HCT116 (cell line): Measurements from ENCODE around the gene RHBDD2. TPM values are rescaled to one million over a fixed set of nuclear protein-coding genes. Genes with fewer than 3 reads are reported as not detected.

ENCODE experiments used
- ATAC-seq: fragments of 200-7000 bp; cut with Tn5 transposase; 2 replicates; pipeline ENCODE4 v1.9.1; 2020; ENCODE audit warnings: mild to moderate bottlenecking, moderate library complexity
- BruUV-seq: library from RNA; stranded (reverse); fragments of 400-500 nt; replicated peaks from 2 replicates; lab custom pipeline; 2021; lab: Mats Ljungman, UMichigan
- CTCF ChIA-PET: fragments of 300-600 bp; sonication (Branson Sonifier 250); formaldehyde crosslinking; loops from one replicate; lab custom pipeline; 2021; ENCODE audit warnings: antibody characterized with exemption; lab: Charles Lee
- POLR2A ChIA-PET: fragments of 300-600, 350-600 bp; sonication (Branson Sonifier 250); formaldehyde crosslinking; loops from one replicate; lab custom pipeline; 2021; ENCODE audit warnings: antibody characterized with exemption; lab: Charles Lee
- RAD21 ChIA-PET, 2 experiments: fragments of 300-600 bp; sonication (Branson Sonifier 250); formaldehyde crosslinking; loops; one replicate each; lab custom pipeline; 2023; ENCODE audit warnings: low total read pairs in 2 of 2; ENCODE audit not compliant: uncharacterized antibody in 2 of 2, unreplicated experiment in 2 of 2, low non-redundant PET in 1 of 2; lab: Charles Lee
- DNase-seq: peaks from one replicate; pipeline ENCODE4 v3.0.0-alpha.2; 2010; ENCODE audit warnings: low read depth, low spot score
- H2AFZ ChIP-seq: fragments of 200-600 bp; shearing (Covaris generic), sonication (generic); 2 replicates; pipeline ENCODE4 v1.6.1; 2017; ENCODE audit warnings: low read depth, mixed run types, mixed read lengths, antibody characterized with exemption, low read length; ENCODE audit not compliant: poor library complexity, severe bottlenecking
- H3K27ac ChIP-seq: 2 replicates; pipeline ENCODE4 v1.5.1; 2012; ENCODE audit warnings: low read depth, low read length
- H3K27me3 ChIP-seq: fragments of 200-600 bp; sonication (generic); 2 replicates; pipeline ENCODE4 v1.6.1; 2016; ENCODE audit warnings: mixed run types, low read length, mixed read lengths; ENCODE audit not compliant: insufficient read depth
- H3K36me3 ChIP-seq, 2 experiments: fragments of 200-500 bp in 1 of 2; fragments of 200-600 bp in 1 of 2; sonication (Bioruptor generic) in 1 of 2; sonication (generic) in 1 of 2; 2 replicates each; pipeline versions ENCODE4 v1.5.1 to v1.6.1; 2014 to 2016; ENCODE audit warnings: low read length in 2 of 2, inconsistent platforms in 1 of 2, mixed read lengths in 1 of 2, mixed run types in 1 of 2; ENCODE audit not compliant: insufficient read depth in 2 of 2, control insufficient read depth in 1 of 2
- H3K4me1 ChIP-seq, 2 experiments: fragments of 200-600 bp in 1 of 2; sonication (generic) in 1 of 2; 2 replicates each; pipeline versions ENCODE4 v1.5.1 to v1.6.1; 2012 to 2017; ENCODE audit warnings: low read length in 2 of 2, inconsistent platforms in 1 of 2, mild to moderate bottlenecking in 1 of 2, mixed read lengths in 1 of 2, mixed run types in 1 of 2, moderate library complexity in 1 of 2; ENCODE audit not compliant: insufficient read depth in 2 of 2, control insufficient read depth in 1 of 2
- H3K4me2 ChIP-seq: fragments of 200-600 bp; sonication (generic); 2 replicates; pipeline ENCODE4 v1.6.1; 2017; ENCODE audit warnings: mixed run types, low read length, mixed read lengths
- H3K4me3 ChIP-seq, 2 experiments: fragments of 200-600 bp in 1 of 2; sonication (generic) in 1 of 2; replicated peaks in 1 of 2; 2 replicates each; pipeline ENCODE4 v1.5.1; 2011 to 2016; ENCODE audit warnings: low read length in 2 of 2, control low read depth in 1 of 2, low read depth in 1 of 2, mild to moderate bottlenecking in 1 of 2, mixed read lengths in 1 of 2, mixed run types in 1 of 2
- H3K79me2 ChIP-seq: fragments of 200-600 bp; sonication (generic); 2 replicates; pipeline ENCODE4 v1.6.1; 2017; ENCODE audit warnings: mild to moderate bottlenecking, mixed run types, low read length, moderate library complexity, mixed read lengths; ENCODE audit not compliant: insufficient read depth
- H3K9ac ChIP-seq: fragments of 200-600 bp; sonication (generic); 2 replicates; pipeline ENCODE4 v1.6.1; 2016; ENCODE audit warnings: low read length, mixed read lengths
- H3K9me2 ChIP-seq: fragments of 200-600 bp; sonication (generic), shearing (Covaris generic); 2 replicates; pipeline ENCODE4 v1.6.1; 2017; ENCODE audit warnings: mixed run types, mild to moderate bottlenecking, moderate library complexity; ENCODE audit not compliant: insufficient read depth
- H3K9me3 ChIP-seq, 2 experiments: fragments of 200-500 bp in 1 of 2; fragments of 200-600 bp in 1 of 2; sonication (Bioruptor generic) in 1 of 2; sonication (generic) in 1 of 2; 2 replicates each; pipeline ENCODE4 v1.6.1; 2014 to 2017; ENCODE audit warnings: low read length in 2 of 2, mixed read lengths in 2 of 2, inconsistent platforms in 1 of 2, low read depth in 1 of 2, mild to moderate bottlenecking in 1 of 2, mixed run types in 1 of 2, moderate library complexity in 1 of 2; ENCODE audit not compliant: control insufficient read depth in 1 of 2, insufficient read depth in 1 of 2
- H4K20me1 ChIP-seq: fragments of 200-600 bp; sonication (generic), shearing (Covaris generic); 2 replicates; pipeline ENCODE4 v1.6.1; 2017; ENCODE audit warnings: mixed run types, mild to moderate bottlenecking, moderate library complexity; ENCODE audit not compliant: insufficient read depth
- CEBPB ChIP-seq: IDR thresholded peaks from 2 replicates; pipeline ENCODE4 v1.6.1; 2012; ENCODE audit warnings: low read depth
- EGR1 ChIP-seq: IDR thresholded peaks from 2 replicates; pipeline ENCODE4 v1.6.1; 2012; ENCODE audit warnings: low read depth
- ELF1 ChIP-seq: IDR thresholded peaks from 2 replicates; pipeline ENCODE4 v1.6.1; 2012; ENCODE audit warnings: low read depth, borderline replicate concordance
- POLR2A ChIP-seq: IDR thresholded peaks from 2 replicates; pipeline ENCODE4 v1.7.0; 2011; ENCODE audit warnings: borderline replicate concordance; ENCODE audit not compliant: insufficient read depth, insufficient read length; ENCODE audit errors: extremely low read depth
- ZFX ChIP-seq: fragments of 450-650 bp; IDR thresholded peaks from 2 replicates; pipeline ENCODE4 v1.6.1; 2017
- ZNF274 ChIP-seq: fragments of 200-500 bp; sonication (Bioruptor generic); IDR thresholded peaks from 2 replicates; pipeline ENCODE4 v1.6.1; 2014; ENCODE audit warnings: mild to moderate bottlenecking, low read depth, low read length, inconsistent platforms
- intact Hi-C: fragments of 100-400 bp; cut with micrococcal nuclease; formaldehyde crosslinking; loops from 2 replicates; pipeline ENCODE4 v1.10.0; 2022
- total RNA-seq: library from RNA; stranded (reverse); gene quantifications from one replicate; pipeline ENCODE4 v1.2.1, GENCODE V29; 2021; ENCODE audit not compliant: unreplicated experiment
- TF ChIP-seq, protein P1 (sequence below), 3 experiments: fragments of 200-600 bp in 1 of 3; sonication (generic) in 1 of 3; IDR thresholded peaks in 2 of 3; conservative IDR thresholded peaks in 1 of 3; 2 replicates each; pipeline ENCODE4 v1.5.1; 2012 to 2017; ENCODE audit warnings: low read depth in 2 of 3, low read length in 2 of 3, antibody characterized with exemption in 1 of 3, borderline replicate concordance in 1 of 3, control low read depth in 1 of 3, mild to moderate bottlenecking in 1 of 3, mixed read lengths in 1 of 3, mixed run types in 1 of 3, moderate library complexity in 1 of 3; ENCODE audit not compliant: insufficient read depth in 1 of 3

The RHBDD2 gene
- total RNA-seq, 1 experiment from 2014 or later, result 42.9 TPM

DNA sequence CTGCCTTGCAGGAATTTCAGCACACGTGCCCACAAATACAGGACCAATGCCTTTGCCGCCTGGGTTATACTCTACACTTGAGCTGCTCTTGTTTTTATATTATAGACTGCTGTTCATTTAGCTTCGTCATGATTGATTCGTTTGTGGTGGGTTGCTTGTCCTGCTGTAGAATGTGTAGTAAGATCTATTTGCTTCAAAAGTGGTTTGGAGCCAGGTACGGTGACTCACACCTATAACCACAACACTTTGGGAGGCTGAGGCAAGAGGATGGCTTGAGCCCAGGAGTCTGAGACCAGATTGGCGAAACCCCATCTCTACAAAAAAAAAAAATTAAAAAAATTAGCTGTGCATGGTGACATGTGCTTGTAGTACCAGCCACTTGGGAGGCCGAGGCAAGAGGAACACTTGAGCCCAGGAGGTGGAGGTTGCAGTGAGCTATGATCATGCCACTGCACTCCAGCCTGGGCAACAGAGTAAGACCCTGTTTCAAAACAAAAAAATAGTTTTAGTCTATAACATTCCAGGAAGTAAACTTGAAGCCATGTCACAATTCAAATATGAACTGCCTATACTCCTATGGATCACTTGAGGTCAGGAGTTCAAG lies 9.0 kb upstream of the RHBDD2 start (continued):
- TF ChIP-seq, protein P1, sequence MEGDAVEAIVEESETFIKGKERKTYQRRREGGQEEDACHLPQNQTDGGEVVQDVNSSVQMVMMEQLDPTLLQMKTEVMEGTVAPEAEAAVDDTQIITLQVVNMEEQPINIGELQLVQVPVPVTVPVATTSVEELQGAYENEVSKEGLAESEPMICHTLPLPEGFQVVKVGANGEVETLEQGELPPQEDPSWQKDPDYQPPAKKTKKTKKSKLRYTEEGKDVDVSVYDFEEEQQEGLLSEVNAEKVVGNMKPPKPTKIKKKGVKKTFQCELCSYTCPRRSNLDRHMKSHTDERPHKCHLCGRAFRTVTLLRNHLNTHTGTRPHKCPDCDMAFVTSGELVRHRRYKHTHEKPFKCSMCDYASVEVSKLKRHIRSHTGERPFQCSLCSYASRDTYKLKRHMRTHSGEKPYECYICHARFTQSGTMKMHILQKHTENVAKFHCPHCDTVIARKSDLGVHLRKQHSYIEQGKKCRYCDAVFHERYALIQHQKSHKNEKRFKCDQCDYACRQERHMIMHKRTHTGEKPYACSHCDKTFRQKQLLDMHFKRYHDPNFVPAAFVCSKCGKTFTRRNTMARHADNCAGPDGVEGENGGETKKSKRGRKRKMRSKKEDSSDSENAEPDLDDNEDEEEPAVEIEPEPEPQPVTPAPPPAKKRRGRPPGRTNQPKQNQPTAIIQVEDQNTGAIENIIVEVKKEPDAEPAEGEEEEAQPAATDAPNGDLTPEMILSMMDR (IDR thresholded peaks at IDR 0.05 in 2 of 3, conservative IDR thresholded peaks at IDR 0.05 in 1 of 3; ENCODE audit: borderline replicate concordance in 1 of 3, insufficient read depth in 1 of 3, low read depth in 2 of 3, low read length in 2 of 3), result no peak
- TF ChIP-seq POLR2A, result no peak
- TF ChIP-seq ZNF274, result no peak
- TF ChIP-seq EGR1, result no peak

DNA sequence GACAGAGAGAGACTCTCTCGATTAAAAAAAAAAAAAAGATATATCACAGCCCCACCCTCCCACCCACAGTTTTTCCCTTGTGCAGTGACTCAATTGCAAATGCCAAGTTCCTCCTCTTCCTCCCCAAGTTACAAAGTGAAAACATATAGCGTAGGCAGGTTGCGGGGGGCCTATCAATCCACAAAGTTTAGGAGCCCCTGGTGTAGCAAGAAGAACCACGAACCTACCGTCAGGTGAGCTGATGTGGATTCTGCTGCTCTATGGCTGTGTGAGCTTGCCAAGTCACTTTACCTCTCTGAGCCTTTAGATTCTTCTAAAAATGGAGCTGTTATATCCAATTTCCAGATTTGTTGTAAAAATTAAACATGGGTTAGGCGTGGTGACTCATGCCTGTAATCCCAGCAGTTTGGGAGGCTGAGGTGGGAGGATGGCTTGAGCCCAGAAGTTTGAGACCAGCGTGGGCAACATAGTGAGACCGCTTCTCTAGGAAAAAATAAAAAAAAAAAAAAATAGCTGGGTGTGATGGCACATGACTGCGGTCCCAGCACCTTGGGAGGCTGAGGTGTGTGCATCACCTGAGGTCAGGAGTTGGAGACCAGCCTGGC lies 8.2 kb upstream of the RHBDD2 start:
- H3K79me2 ChIP-seq, result no peaks in the 10 kb centered on the region
- H3K9me2 ChIP-seq, result no peaks in the 10 kb centered on the region
- H3K4me2 ChIP-seq, result no peak overlapping the region
- no peaks in the 10 kb centered on the region for H3K36me3 ChIP-seq
- no peaks in the 10 kb centered on the region for H4K20me1 ChIP-seq
- no peak overlapping the region for H3K4me3 ChIP-seq
- POLR2A ChIA-PET, result interaction anchor here (0.6 to 1.9 kb wide), 2 partner anchors 46 to 189 kb away, joined by 3 to 4 read pairs; no protein-coding TSS in a partner anchor
- TF ChIP-seq, protein P1 (IDR thresholded peaks at IDR 0.05 in 2 of 3, conservative IDR thresholded peaks at IDR 0.05 in 1 of 3; ENCODE audit: borderline replicate concordance in 1 of 3, insufficient read depth in 1 of 3, low read depth in 2 of 3, low read length in 2 of 3), result no peak
- no peak for TF ChIP-seq CEBPB
- no peak for TF ChIP-seq ZFX
- no peak for TF ChIP-seq ELF1
- TF ChIP-seq, all 23 proteins: peak for 0
- peaks cover 0 to 17% of the 10 kb centered on the region in 2 experiments; a peak in 3 of 4 replicates for H3K4me1 ChIP-seq
- no peak overlapping the region for H3K27ac ChIP-seq
- ATAC-seq (no peak), DNase-seq (no peak)
- no peak overlapping the region for H2AFZ ChIP-seq
- intact Hi-C loops, result no loop called here
- H3K9me3 ChIP-seq, result no peaks in the 10 kb centered on the region
- RAD21 ChIA-PET, result no interaction called here
- CTCF ChIA-PET, result interaction anchor here (1.5 to 4.8 kb wide), 2 partner anchors 147 to 149 kb away, joined by 3 to 26 read pairs; no protein-coding TSS in a partner anchor
- BruUV-seq, result no TSS peak
- no peak overlapping the region for H3K9ac ChIP-seq
- no peaks in the 10 kb centered on the region for H3K27me3 ChIP-seq
